H9 (cell line): ENCODE measurements around the gene ARNT2. TPM values are rescaled to one million over a fixed set of nuclear protein-coding genes. Genes with fewer than 3 reads are reported as not detected.
A peak's percentile ranks its signal among the peaks of the same experiment; 100 is the strongest.

ENCODE experiments used
- DNase-seq: peaks from one replicate; pipeline ENCODE4 v3.0.0-alpha.2; 2017
- H2AFZ ChIP-seq: one replicate; pipeline ENCODE4 v1.6.1; 2013; ENCODE audit warnings: mild to moderate bottlenecking, low read length, control low read depth, moderate library complexity
- H2AK5ac ChIP-seq: 2 replicates; pipeline ENCODE4 v1.6.1; 2013; ENCODE audit warnings: low read length, control low read depth, mixed read lengths; ENCODE audit not compliant: insufficient read length
- H2BK120ac ChIP-seq: one replicate; pipeline ENCODE4 v1.6.1; 2013; ENCODE audit warnings: low read depth, mild to moderate bottlenecking, low read length, control low read depth, inconsistent platforms; ENCODE audit not compliant: poor library complexity, severe bottlenecking
- H2BK12ac ChIP-seq: 2 replicates; pipeline ENCODE4 v1.6.1; 2013; ENCODE audit warnings: low read length, control low read depth, mixed read lengths, low read depth; ENCODE audit not compliant: insufficient read length
- H2BK15ac ChIP-seq: 2 replicates; pipeline ENCODE4 v1.6.1; 2013; ENCODE audit warnings: low read depth, low read length, control low read depth
- H2BK20ac ChIP-seq: one replicate; pipeline ENCODE4 v1.6.1; 2013; ENCODE audit warnings: low read depth, mild to moderate bottlenecking, low read length, control low read depth, inconsistent platforms; ENCODE audit not compliant: poor library complexity, severe bottlenecking
- H2BK5ac ChIP-seq: 2 replicates; pipeline ENCODE4 v1.6.1; 2013; ENCODE audit warnings: low read length, control low read depth, mixed read lengths; ENCODE audit not compliant: insufficient read length
- H3K14ac ChIP-seq: 2 replicates; pipeline ENCODE4 v1.6.1; 2013; ENCODE audit warnings: low read length, control low read depth; ENCODE audit not compliant: insufficient read depth
- H3K18ac ChIP-seq: 2 replicates; pipeline ENCODE4 v1.6.1; 2013; ENCODE audit warnings: low read depth, mild to moderate bottlenecking, mixed read lengths, low read length, control low read depth; ENCODE audit not compliant: insufficient read length
- H3K23ac ChIP-seq: 2 replicates; pipeline ENCODE4 v1.6.1; 2013; ENCODE audit warnings: low read length, control low read depth, mixed read lengths, low read depth; ENCODE audit not compliant: insufficient read length
- H3K23me2 ChIP-seq: 2 replicates; pipeline ENCODE4 v1.6.1; 2013; ENCODE audit warnings: low read depth, mild to moderate bottlenecking, mixed read lengths, low read length, control low read depth; ENCODE audit not compliant: insufficient read length, poor library complexity, severe bottlenecking
- H3K27ac ChIP-seq: 2 replicates; pipeline ENCODE4 v1.5.1; 2013; ENCODE audit warnings: low read length, control low read depth, mixed read lengths, low read depth; ENCODE audit not compliant: insufficient read length
- H3K27me3 ChIP-seq: 2 replicates; pipeline ENCODE4 v1.6.1; 2013; ENCODE audit warnings: low read length, control low read depth, inconsistent platforms; ENCODE audit not compliant: insufficient read depth
- H3K4ac ChIP-seq: 2 replicates; pipeline ENCODE4 v1.6.1; 2013; ENCODE audit warnings: low read depth, mild to moderate bottlenecking, control low read depth, inconsistent platforms, low read length, moderate library complexity
- H3K4me1 ChIP-seq: 2 replicates; pipeline ENCODE4 v1.6.1; 2013; ENCODE audit warnings: low read length, control low read depth, inconsistent platforms; ENCODE audit not compliant: insufficient read depth
- H3K4me2 ChIP-seq: 2 replicates; pipeline ENCODE4 v1.6.1; 2013; ENCODE audit warnings: low read length, control low read depth, mixed read lengths; ENCODE audit not compliant: insufficient read length, insufficient read depth
- H3K56ac ChIP-seq: 2 replicates; pipeline ENCODE4 v1.6.1; 2013; ENCODE audit warnings: low read depth, mild to moderate bottlenecking, mixed read lengths, low read length, control low read depth; ENCODE audit not compliant: insufficient read length
- H3K79me1 ChIP-seq: 2 replicates; pipeline ENCODE4 v1.6.1; 2013; ENCODE audit warnings: low read depth, mild to moderate bottlenecking, moderate library complexity, low read length, control low read depth, inconsistent platforms; ENCODE audit not compliant: insufficient read depth, poor library complexity, severe bottlenecking
- H3K79me2 ChIP-seq: 2 replicates; pipeline ENCODE4 v1.6.1; 2013; ENCODE audit warnings: low read length, control low read depth, inconsistent platforms; ENCODE audit not compliant: insufficient read depth
- H3K9ac ChIP-seq: 2 replicates; pipeline ENCODE4 v1.6.1; 2013; ENCODE audit warnings: low read length, control low read depth, mixed read lengths; ENCODE audit not compliant: insufficient read length; ENCODE audit errors: extremely low read depth
- H3K9me3 ChIP-seq: one replicate; pipeline ENCODE4 v1.6.1; 2013; ENCODE audit warnings: low read depth, low read length, inconsistent platforms; ENCODE audit not compliant: control insufficient read depth
- H3T11ph ChIP-seq: one replicate; pipeline ENCODE4 v1.6.1; 2013; ENCODE audit warnings: mild to moderate bottlenecking, low read length, control low read depth, inconsistent platforms
- H4K20me1 ChIP-seq: one replicate; pipeline ENCODE4 v1.6.1; 2013; ENCODE audit not compliant: control insufficient read depth, insufficient read length, insufficient read depth
- H4K5ac ChIP-seq: 2 replicates; pipeline ENCODE4 v1.6.1; 2013; ENCODE audit warnings: low read depth, mild to moderate bottlenecking, mixed read lengths, low read length, control low read depth; ENCODE audit not compliant: insufficient read length
- H4K8ac ChIP-seq: replicated peaks from 2 replicates; pipeline ENCODE4 v1.6.1; 2013; ENCODE audit warnings: low read length, control low read depth, mixed read lengths, low read depth; ENCODE audit not compliant: insufficient read length
- H4K91ac ChIP-seq: 2 replicates; pipeline ENCODE4 v1.6.1; 2013; ENCODE audit warnings: low read depth, mild to moderate bottlenecking, moderate library complexity, mixed read lengths, low read length, control low read depth; ENCODE audit not compliant: insufficient read length
- H3K27ac Mint-ChIP-seq, 3 experiments: 2 replicates in 2 of 3; 3 replicates in 1 of 3; pipeline ENCODE4 v1.8.0; 2020 to 2021; ENCODE audit warnings: mixed read lengths in 3 of 3, mild to moderate bottlenecking in 1 of 3, moderate library complexity in 1 of 3
- H3K27me3 Mint-ChIP-seq: 2 replicates; pipeline ENCODE4 v1.8.0; 2021; ENCODE audit warnings: low read depth, mild to moderate bottlenecking, moderate library complexity, mixed read lengths
- H3K36me3 Mint-ChIP-seq, 3 experiments: 2 replicates in 2 of 3; 3 replicates in 1 of 3; pipeline ENCODE4 v1.8.0; 2020 to 2021; ENCODE audit warnings: low read depth in 3 of 3, mixed read lengths in 3 of 3; ENCODE audit not compliant: insufficient read depth in 1 of 3
- H3K4me1 Mint-ChIP-seq, 2 experiments: 2 replicates each; pipeline ENCODE4 v1.8.0; 2020; ENCODE audit warnings: mixed read lengths in 2 of 2
- H3K4me3 Mint-ChIP-seq, 2 experiments: 2 replicates in 1 of 2; 3 replicates in 1 of 2; pipeline ENCODE4 v1.8.0; 2020 to 2021; ENCODE audit warnings: mild to moderate bottlenecking in 2 of 2, mixed read lengths in 2 of 2, moderate library complexity in 1 of 2
- H3K9me3 Mint-ChIP-seq, 2 experiments: 2 replicates in 1 of 2; 3 replicates in 1 of 2; pipeline ENCODE4 v1.8.0; 2020; ENCODE audit warnings: mild to moderate bottlenecking in 2 of 2, mixed read lengths in 2 of 2, moderate library complexity in 1 of 2
- CTCF ChIP-seq: fragments of 200-600 bp; sonication (generic); conservative IDR thresholded peaks from 3 replicates; pipeline ENCODE4 v1.8.0; 2021; ENCODE audit warnings: antibody characterized with exemption, mild to moderate bottlenecking
- WGBS: extraction: QIAGEN DNeasy Blood & Tissue Kit; methylation state at CpG from one replicate; pipeline ENCODE4 v1.1.7; 2013; ENCODE audit warnings: missing lambda C conversion rate, low lambda C conversion rate, mixed read lengths; ENCODE audit not compliant: insufficient read length; ENCODE audit errors: extremely low coverage; 5-methylcytosine and 5-hydroxymethylcytosine counted together
- total RNA-seq: library from RNA; stranded (reverse); gene quantifications from 2 replicates; pipeline ENCODE4 v1.2.1, GENCODE V29; 2021

ARNT2 gene
- total RNA-seq, 1 experiment from 2014 or later: 10.5 TPM

DNA sequence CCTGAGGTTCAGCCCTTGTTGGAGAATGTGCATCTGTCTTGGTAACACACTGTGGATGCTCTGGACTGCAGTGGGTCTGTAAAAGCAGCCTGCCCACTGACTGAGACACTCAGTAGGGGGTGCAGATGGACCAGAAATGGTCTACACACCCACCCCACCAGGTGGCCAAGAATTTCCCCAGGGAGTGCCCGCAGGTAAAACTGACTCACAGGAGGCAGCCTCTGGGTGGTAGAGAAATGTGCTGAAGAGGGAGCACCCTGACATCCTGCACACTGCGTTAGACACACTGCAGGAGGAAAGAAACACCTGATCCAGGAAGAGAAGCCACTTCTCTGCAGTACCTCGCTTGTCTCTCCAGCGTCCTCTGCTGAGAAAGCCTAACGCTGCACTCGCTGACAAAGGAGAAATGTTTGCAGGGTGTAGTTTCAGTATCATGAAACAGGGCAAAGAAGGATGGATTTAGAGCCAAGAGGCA lies 181.4 kb downstream of the ARNT2 start:
- H2BK120ac ChIP-seq: no peak overlapping the region
- no peaks in the 10 kb centered on the region; the same call in 1 of the 2 replicates for H3K4me1 ChIP-seq
- no peak overlapping the region for H3K23ac ChIP-seq
- H2BK20ac ChIP-seq: no peak overlapping the region
- H3K9ac ChIP-seq: no peak overlapping the region
- H4K8ac ChIP-seq: no peak overlapping the region
- no peaks in the 10 kb centered on the region for H3K79me2 ChIP-seq
- H3K27ac ChIP-seq: no peak overlapping the region
- H3K23me2 ChIP-seq: no peaks in the 10 kb centered on the region
- DNase-seq: peak; percentile 31
- no peak overlapping the region for H3K4me2 ChIP-seq
- no peak overlapping the region for H4K5ac ChIP-seq
- H3K79me1 ChIP-seq: no peaks in the 10 kb centered on the region
- no peak overlapping the region for H3K18ac ChIP-seq
- no peak overlapping the region for H3K27ac Mint-ChIP-seq
- no peak overlapping the region for H2BK12ac ChIP-seq
- H3K56ac ChIP-seq: no peak overlapping the region
- peaks cover 0 to 3% (median 0%) of the 10 kb centered on the region in 3 experiments; a peak in 4 of 7 replicates for H3K36me3 Mint-ChIP-seq
- H3K9me3 ChIP-seq: no peaks in the 10 kb centered on the region
- no peak overlapping the region for H4K91ac ChIP-seq
- H3K27me3 ChIP-seq: no peaks in the 10 kb centered on the region
- no peak overlapping the region for H3K4ac ChIP-seq
- no peak overlapping the region for H2BK5ac ChIP-seq
- H4K20me1 ChIP-seq: no peaks in the 10 kb centered on the region
- TF ChIP-seq CTCF: peak; percentile 53
- no peak overlapping the region for H3K4me3 Mint-ChIP-seq
- WGBS: no CpG with 5 or more reads among the region's 6 CpGs
- no peaks in the 10 kb centered on the region for H3K9me3 Mint-ChIP-seq
- H3K4me1 Mint-ChIP-seq: peaks cover 28 to 30% of the 10 kb centered on the region in 2 experiments
- H2AK5ac ChIP-seq: no peak overlapping the region
- no peak overlapping the region for H2AFZ ChIP-seq
- no peaks in the 10 kb centered on the region; the same call in 1 of the 2 replicates for H3K27me3 Mint-ChIP-seq
- H3T11ph ChIP-seq: no peak overlapping the region
- H3K14ac ChIP-seq: no peak overlapping the region
- H2BK15ac ChIP-seq: no peak overlapping the region
